RKO (cell line): ENCODE measurements around the gene OAS2.

Source experiments
- DNase-seq: peaks from one replicate; pipeline ENCODE4 v3.0.0-alpha.2; 2016; ENCODE audit warnings: low spot score

The OAS2 gene

GRCh38 chr12:112978163-112979040 lies at the start of gene OAS2:
Gene OAS2, plus strand, starts transcription at chr12:112978519. Its CDS starts 90 bp downstream, at chr12:112978609.
- DNase-seq = peak; percentile 27

GRCh38 chr12:112928978-112929377 lies 49.3 kb upstream of the OAS2 start:
- DNase-seq = no peak

GRCh38 chr12:112929715-112930114 lies 48.6 kb upstream of the OAS2 start:
- DNase-seq = no peak

GRCh38 chr12:112930350-112930749 lies 48.0 kb upstream of the OAS2 start:
- no peak for DNase-seq

GRCh38 chr12:112932485-112933128 lies 45.7 kb upstream of the OAS2 start:
- no peak for DNase-seq

GRCh38 chr12:112933129-112933505 lies 45.2 kb upstream of the OAS2 start:
- no peak for DNase-seq

- DNase-seq = no peak
Measured at GRCh38 chr12:112936264-112936663, 42.1 kb upstream of the OAS2 start.

GRCh38 chr12:112936927-112937326 lies 41.4 kb upstream of the OAS2 start:
- DNase-seq = no peak

GRCh38 chr12:112937741-112938719 lies 40.3 kb upstream of the OAS2 start, which contains the start of gene OAS3:
Gene OAS3, plus strand, starts transcription at chr12:112938474. Its CDS starts 57 bp downstream, at chr12:112938531.
- peak; percentile 84 for DNase-seq

- peak; percentile 36 for DNase-seq
Measured at GRCh38 chr12:112938751-112939150, 39.6 kb upstream of the OAS2 start.

GRCh38 chr12:112939761-112940381 lies 38.4 kb upstream of the OAS2 start:
- DNase-seq = no peak

- no peak for DNase-seq
Measured at GRCh38 chr12:112941528-112942335, 36.6 kb upstream of the OAS2 start.

GRCh38 chr12:112942572-112942971 lies 35.7 kb upstream of the OAS2 start:
- no peak for DNase-seq

- DNase-seq = no peak
Measured at GRCh38 chr12:112944024-112944690, 34.2 kb upstream of the OAS2 start.

GRCh38 chr12:112945515-112945914 lies 32.8 kb upstream of the OAS2 start:
- DNase-seq = no peak

GRCh38 chr12:112946236-112947000 lies 31.9 kb upstream of the OAS2 start:
- no peak for DNase-seq

- no peak for DNase-seq
Measured at GRCh38 chr12:112947314-112947713, 31.0 kb upstream of the OAS2 start.

- DNase-seq = no peak
Measured at GRCh38 chr12:112947761-112948160, 30.6 kb upstream of the OAS2 start.

- DNase-seq = no peak
Measured at GRCh38 chr12:112948806-112949205, 29.5 kb upstream of the OAS2 start.
